ENCODE measurements around the gene TMTC1. TPM values are rescaled to one million over a fixed set of nuclear protein-coding genes. Genes with fewer than 3 reads are reported as not detected.

TMTC1 gene
- total RNA-seq, 2 donors from 2014 or later, result 15.6 to 20.1 TPM

DNA sequence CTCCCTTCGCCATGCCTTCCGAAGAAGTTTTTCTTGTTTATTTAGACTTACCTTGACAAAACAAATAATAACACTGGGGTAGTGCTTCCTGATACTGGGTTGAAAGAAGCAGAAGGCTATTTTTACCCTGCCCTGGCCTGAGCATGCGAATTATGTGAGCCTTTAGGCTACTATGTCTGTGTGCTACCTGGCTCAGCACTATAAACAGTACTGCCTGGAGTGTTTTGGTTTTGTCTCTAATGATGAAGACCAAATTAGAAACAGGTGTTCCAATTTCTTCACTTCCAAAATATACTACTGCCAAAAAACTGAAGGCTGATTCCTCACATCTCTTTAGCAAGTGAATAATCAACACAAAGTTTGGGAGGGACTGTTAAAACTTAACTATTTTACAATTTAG, 278.6 kb downstream of the TMTC1 start:
- no peaks in the 10 kb centered on the region for H3K36me3 ChIP-seq (replicated peaks in 1 of 2; ENCODE audit: insufficient read depth in 1 of 2, low read depth in 2 of 2)
- ATAC-seq (no peak), DNase-seq (no peak)
- H3K9me3 ChIP-seq, result no peaks in the 10 kb centered on the region
- 73 to 76% methylated on average over 3 of the region's 3 CpGs for WGBS, 2 donors
- H3K27me3 ChIP-seq, result no peaks in the 10 kb centered on the region
- no peak overlapping the region for H3K27ac ChIP-seq
- no peak overlapping the region for H3K4me3 ChIP-seq
- H3K4me1 ChIP-seq, result no peaks in the 10 kb centered on the region
- TF ChIP-seq POLR2A (IDR thresholded peaks at IDR 0.05), result no peak
- TF ChIP-seq, protein P1, sequence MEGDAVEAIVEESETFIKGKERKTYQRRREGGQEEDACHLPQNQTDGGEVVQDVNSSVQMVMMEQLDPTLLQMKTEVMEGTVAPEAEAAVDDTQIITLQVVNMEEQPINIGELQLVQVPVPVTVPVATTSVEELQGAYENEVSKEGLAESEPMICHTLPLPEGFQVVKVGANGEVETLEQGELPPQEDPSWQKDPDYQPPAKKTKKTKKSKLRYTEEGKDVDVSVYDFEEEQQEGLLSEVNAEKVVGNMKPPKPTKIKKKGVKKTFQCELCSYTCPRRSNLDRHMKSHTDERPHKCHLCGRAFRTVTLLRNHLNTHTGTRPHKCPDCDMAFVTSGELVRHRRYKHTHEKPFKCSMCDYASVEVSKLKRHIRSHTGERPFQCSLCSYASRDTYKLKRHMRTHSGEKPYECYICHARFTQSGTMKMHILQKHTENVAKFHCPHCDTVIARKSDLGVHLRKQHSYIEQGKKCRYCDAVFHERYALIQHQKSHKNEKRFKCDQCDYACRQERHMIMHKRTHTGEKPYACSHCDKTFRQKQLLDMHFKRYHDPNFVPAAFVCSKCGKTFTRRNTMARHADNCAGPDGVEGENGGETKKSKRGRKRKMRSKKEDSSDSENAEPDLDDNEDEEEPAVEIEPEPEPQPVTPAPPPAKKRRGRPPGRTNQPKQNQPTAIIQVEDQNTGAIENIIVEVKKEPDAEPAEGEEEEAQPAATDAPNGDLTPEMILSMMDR (IDR thresholded peaks at IDR 0.05), result no peak
- intact Hi-C loops (cut with DNase I), result no loop called here

DNA sequence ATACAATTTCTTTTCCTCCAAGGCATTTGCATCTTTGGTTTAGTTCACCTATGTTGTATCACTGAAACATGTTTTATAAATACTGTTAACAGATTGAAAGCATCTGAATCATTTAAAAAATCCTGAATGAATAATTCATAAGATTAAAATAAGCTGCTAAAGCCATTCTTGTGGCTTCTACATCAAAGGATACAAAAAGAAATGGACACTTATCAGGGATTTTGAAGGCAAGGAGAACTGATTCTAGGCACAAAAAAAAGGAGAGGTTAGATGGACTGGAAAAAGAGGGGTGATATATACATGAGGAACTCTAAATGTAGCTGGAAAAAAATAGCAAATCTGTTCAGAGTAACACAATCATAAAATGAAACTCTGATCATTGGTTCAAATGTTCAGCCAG, 280.5 kb downstream of the TMTC1 start:
- TF ChIP-seq, protein P1 (IDR thresholded peaks at IDR 0.05), result no peak
- no peak for TF ChIP-seq POLR2A (IDR thresholded peaks at IDR 0.05)
- Histone ChIP-seq H3K36me3 (replicated peaks in 1 of 2; ENCODE audit: insufficient read depth in 1 of 2, low read depth in 2 of 2) (no peaks in the 10 kb centered on the region), H3K4me3 (no peak overlapping the region), H3K9me3 (no peaks in the 10 kb centered on the region), H3K27ac (no peak overlapping the region), H3K27me3 (no peaks in the 10 kb centered on the region), H3K4me1 (no peaks in the 10 kb centered on the region)
- DNase-seq, result no peak
- no peak for ATAC-seq
- intact Hi-C loops (cut with DNase I), result no loop called here

DNA sequence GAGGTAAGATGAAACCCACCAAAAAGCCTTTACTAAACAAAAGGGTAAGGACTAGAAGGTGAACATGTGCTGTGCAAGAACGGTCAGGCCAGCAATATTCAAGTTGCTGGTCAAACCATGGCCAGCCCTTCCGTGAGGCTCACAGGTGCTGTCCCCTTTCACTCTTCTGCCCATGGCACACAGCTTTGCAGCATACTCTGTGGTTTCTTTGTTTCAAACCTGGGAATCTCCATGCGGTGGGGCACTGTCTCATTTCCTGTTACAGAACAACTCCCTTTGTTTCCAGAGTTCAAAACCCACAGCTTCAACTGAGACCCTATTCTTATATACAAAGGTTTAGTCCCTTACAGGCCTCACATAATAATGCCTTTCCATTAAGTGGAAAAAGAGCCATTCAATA, 284.5 kb downstream of the TMTC1 start:
- H3K27ac ChIP-seq, result no peak overlapping the region
- intact Hi-C loops (cut with DNase I), result no loop called here
- TF ChIP-seq, protein P1 (IDR thresholded peaks at IDR 0.05), result no peak
- TF ChIP-seq POLR2A (IDR thresholded peaks at IDR 0.05), result no peak
- H3K4me1 ChIP-seq, result no peaks in the 10 kb centered on the region
- ATAC-seq (no peak), DNase-seq (no peak)
- H3K27me3 ChIP-seq, result no peaks in the 10 kb centered on the region
- no peaks in the 10 kb centered on the region for H3K36me3 ChIP-seq (replicated peaks in 1 of 2; ENCODE audit: insufficient read depth in 1 of 2, low read depth in 2 of 2)
- no peaks in the 10 kb centered on the region for H3K9me3 ChIP-seq
- H3K4me3 ChIP-seq, result no peak overlapping the region
- 89 to 92% methylated on average over 3 of the region's 3 CpGs for WGBS, 2 donors

DNA sequence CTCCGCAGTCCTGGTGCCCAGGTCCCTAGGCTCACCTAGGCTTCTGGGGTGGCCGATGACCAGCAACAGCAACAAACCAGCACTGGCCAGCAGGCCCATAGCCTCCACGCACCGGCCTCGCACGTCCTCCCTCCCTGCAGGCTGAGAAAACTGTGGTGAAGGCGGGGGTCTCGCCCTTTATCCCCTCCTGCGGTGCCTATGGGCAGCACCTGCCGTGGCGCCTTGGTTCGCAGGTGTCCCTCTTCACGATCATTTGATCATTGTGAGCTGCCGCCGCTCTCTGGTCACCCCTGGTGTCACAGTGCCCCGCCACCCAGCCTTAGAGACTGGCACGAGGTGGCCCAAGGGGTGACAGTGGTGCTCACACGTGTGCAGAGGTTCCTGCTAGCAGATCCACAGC, 286.2 kb downstream of the TMTC1 start, which contains the start of gene OVCH1:
TSS of gene OVCH1 (minus strand) at position 99 of the 400 bp plus-strand sequence. CDS start at position 99, 0 bp downstream.
- WGBS, 2 donors, result 83% methylated on average over 17 to 18 of the region's 18 CpGs
- Histone ChIP-seq H3K9me3 (no peaks in the 10 kb centered on the region), H3K27me3 (no peaks in the 10 kb centered on the region), H3K36me3 (replicated peaks in 1 of 2; ENCODE audit: insufficient read depth in 1 of 2, low read depth in 2 of 2) (no peaks in the 10 kb centered on the region), H3K27ac (no peak within 1 kb of the TSS), H3K4me1 (no peaks in the 10 kb centered on the region), H3K4me3 (no peak within 1 kb of the TSS)
- ATAC-seq (no peak), DNase-seq (no peak)
- intact Hi-C loops (cut with DNase I), result no loop called here
- TF ChIP-seq POLR2A (IDR thresholded peaks at IDR 0.05), result no peak
- TF ChIP-seq, protein P1 (IDR thresholded peaks at IDR 0.05), result no peak

DNA sequence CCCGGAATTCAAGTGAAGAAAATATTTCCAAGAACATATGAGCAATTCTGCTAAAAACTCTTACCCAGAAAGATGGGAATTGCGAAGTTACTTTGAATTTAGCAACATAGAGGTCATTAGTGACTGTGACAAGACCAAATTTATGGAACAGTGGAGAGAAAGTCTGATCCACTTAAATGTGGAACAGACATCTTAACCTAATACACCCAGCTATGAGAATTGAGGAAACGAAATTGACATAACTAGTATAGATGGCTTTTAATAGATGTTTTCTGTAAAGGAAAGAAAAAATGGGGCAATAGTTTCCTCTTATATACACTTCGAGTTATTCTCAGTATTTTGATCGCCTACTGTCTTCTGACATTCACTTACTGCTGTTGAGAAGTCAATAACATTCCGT, 290.9 kb downstream of the TMTC1 start:
- no peak for ATAC-seq
- intact Hi-C loops (cut with DNase I), result no loop called here
- Histone ChIP-seq H3K4me1 (no peaks in the 10 kb centered on the region), H3K36me3 (replicated peaks in 1 of 2; ENCODE audit: insufficient read depth in 1 of 2, low read depth in 2 of 2) (no peaks in the 10 kb centered on the region), H3K9me3 (no peaks in the 10 kb centered on the region), H3K4me3 (no peak overlapping the region), H3K27me3 (no peaks in the 10 kb centered on the region), H3K27ac (no peak overlapping the region)
- TF ChIP-seq, protein P1 (IDR thresholded peaks at IDR 0.05), result no peak
- no peak for TF ChIP-seq POLR2A (IDR thresholded peaks at IDR 0.05)
- no peak for DNase-seq
- WGBS, 2 donors, result 54 to 74% methylated on average over 6 of the region's 6 CpGs

Measured in body of pancreas (tissue), 4 donors.